HG03139 (cell line): Measurements from ENCODE around the gene TTC38.

Experiments
- ATAC-seq: cut with Tn5 transposase; IDR thresholded peaks from one replicate; pipeline ENCODE4 v1.9.1; 2021; ENCODE audit not compliant: unreplicated experiment

The TTC38 gene

GRCh38 chr22:46275455-46276122 is 7.8 kb downstream of the TTC38 start:
- ATAC-seq: no peak

DNA sequence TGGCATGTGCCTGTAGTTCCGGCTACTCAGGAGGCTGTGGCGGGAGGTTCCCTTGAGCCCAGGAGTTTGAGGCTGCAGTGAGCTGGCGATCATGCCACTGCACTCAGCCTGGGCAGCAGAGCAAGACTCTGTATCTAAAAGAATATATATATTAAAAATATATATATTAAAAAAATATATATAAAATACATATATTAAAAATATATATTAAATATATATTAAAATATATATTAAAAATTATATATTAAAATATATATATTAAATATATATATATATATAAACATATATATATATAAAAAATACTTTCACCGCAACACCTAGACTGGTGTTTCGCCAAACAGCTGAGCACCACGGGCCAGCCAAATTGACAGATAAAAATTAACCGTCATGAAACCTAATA is 8.8 kb downstream of the TTC38 start:
- no peak for ATAC-seq

- no peak for ATAC-seq
Measured at GRCh38 chr22:46278656-46279645, 11.1 kb downstream of the TTC38 start.

GRCh38 chr22:46280063-46280817 is 12.4 kb downstream of the TTC38 start:
- ATAC-seq: no peak

DNA sequence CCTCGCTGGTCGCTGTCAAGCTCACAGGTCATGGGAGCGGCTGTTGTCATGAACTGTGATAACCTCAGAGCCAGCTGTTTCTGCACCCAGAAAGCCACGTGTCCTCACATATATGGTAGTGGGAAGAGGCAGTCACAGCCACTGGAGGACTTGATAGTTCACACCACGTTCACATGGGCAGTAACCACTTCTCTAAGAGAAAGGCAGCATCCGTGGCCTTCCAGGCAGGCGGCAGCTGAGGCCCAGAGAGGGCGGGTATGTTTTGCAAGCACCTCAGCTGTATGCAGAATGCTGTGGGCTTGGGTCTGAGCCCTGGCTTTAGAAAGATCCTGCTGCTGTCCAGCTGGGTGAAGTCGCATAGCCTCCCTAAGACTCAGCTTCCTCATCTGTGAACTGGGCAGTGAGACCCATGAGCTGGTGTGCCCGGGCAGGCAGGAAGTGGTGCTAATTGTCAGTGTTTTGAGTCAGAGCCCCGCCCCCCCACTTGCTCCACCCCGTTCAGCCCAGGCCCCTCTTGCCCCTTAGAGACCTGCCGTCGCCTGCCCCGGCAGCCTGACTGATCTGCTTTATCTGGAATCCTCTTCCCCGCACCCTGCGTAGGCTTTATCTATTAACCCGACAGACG is 13.3 kb downstream of the TTC38 start:
- no peak for ATAC-seq

DNA sequence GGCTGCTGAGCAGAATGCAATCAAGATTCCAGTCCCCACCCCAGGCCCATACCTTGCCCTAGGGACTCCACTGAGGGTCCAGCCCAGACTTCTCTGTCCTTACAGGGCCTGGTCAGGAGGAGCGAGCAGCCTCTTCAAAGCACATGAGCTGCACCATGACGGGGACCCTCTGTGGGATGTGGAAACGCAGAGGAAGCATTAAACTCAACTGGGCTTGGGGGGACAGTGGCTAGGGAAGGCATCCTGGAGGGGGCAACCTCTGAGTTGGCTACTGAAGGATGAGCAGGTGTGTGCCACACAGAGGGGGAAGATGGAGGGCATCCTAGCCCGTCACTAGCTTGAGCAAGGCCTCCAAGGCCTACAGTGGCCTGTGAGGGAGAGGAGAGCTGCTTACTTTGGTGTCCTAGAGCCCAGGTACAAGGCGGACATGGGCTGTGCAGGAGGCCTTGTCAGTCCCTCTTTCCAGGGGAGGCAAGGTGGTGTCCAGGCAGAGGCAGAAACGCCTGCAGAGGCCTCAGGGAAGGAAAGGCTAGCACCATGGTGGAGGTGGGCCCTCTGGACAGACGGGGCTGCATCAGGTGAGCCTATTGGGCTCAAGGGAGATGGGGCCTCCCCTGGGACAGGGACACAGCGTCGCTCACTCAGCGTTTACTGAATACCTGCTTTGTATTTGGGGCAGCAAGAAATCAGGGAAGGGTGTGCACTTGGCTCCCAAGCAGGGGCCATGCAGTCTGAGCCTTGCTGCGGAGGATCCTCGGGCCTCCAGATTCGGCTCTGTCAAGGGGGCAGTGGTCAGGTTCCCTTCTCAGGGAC is 14.3 kb downstream of the TTC38 start:
- ATAC-seq: no peak

- ATAC-seq: no peak
Measured at GRCh38 chr22:46286006-46286405, 18.2 kb downstream of the TTC38 start.

DNA sequence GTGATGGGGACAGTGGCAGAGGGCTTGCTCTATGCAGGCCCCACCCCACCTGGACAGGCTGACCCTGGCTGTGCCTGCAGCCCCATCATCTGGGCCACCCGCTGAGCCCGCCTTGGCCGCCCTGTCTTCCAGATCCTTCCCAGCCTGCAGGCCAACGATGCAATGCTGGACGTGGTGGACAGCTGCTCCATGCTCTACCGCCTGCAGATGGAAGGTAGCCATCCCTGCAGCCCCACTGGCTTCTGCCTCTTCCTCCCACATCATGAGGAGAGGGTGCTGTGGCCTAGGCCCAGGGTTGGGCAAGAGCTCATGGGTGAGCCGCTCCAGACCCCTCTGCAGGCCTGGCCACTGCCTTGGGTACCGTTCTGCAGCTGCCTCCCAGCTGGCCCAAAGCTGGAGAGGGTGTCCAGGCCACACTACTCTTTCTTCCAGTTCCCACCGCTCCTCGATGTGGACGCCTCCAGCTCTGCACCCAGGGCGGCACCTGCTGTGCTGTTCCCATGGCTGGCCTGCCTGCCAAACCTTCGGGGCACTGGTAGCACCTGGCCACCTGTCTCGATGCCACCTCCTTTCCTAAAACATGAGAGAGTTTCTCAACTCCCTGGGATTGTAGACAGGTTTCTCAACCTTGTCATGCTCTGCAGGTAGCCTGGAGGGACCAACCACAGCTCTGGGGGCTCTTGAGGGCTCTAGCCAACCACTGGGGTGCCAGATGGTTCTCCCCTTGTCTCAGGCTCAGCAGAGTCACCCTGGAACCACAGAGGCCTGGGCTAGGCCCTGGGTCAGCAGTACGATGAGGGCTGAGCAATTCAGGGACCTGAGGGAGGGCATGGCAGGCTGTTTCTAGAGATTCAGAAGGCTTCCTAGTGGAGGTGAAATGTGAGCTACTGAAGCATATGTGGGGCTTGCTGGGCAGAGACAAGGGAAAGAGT is 19.4 kb downstream of the TTC38 start:
- no peak for ATAC-seq

- no peak for ATAC-seq
Measured at GRCh38 chr22:46287873-46288751, 20.3 kb downstream of the TTC38 start.

DNA sequence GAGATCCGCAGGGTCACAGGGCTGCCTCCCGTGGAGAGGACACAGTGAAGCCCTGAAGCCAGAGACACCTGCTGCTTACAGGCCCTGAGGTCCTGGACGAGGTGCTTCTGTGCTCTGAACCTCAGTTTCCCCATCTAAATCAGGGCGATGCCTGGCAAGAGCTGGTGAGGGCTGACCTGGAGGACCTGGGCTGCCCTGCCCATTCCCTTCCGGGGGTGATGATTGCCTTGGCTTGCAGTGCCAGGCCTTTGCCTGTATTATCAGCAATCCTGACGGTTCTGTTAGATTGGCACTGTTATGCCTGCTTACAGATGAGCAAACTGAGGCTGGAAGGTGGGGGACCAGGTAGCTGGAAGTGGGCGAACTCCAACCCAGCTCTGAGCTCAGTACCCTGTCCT is 21.0 kb downstream of the TTC38 start:
- no peak for ATAC-seq

- no peak for ATAC-seq
Measured at GRCh38 chr22:46289244-46289891, 21.6 kb downstream of the TTC38 start.

GRCh38 chr22:46290121-46290842 is 22.5 kb downstream of the TTC38 start:
- no peak for ATAC-seq

DNA sequence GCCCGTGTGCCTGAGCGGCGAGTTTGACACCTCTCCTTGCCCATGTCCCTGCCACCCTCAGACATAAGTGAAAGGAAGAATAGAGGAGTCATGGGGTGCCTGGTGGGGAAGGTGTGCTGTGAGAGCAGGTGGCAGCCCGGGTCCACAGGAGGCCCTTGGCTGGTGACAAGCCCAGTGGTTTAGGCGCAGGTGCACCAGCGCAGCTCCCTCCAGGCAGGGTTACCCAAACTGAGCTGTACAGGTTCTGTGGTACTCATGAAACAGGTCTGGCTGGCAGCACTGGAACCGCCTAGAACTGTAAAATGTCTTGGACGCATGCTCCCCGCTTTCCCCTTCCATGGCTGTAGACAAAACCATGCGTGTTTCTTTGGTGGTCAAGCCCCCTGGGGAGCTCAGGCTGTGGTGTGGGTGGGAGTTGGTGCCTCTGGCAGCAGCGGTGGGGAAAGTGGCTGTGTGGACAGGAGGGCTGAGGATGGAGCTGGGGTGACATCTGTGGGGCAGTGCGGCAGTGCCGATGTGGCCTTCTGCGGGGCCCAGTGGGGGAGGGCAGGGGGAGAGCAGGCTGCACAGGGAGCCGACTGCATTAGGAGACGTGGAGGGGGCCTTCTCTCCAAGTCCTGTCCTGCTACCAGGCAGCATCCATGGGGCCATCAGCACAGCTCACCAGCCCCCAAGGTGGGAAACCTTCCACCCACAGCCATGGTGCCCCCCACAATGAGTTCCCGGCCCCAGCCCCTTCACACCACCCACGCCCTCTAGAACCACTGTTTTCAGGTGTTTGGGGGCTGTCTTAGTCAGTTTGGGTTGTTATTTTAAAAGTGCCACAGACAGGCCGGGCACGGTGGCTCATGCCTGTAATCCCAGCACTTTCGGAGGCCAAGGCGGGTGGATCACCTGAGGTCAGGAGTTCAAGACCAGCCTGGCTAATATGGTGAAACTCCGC is 23.3 kb downstream of the TTC38 start:
- ATAC-seq: no peak

DNA sequence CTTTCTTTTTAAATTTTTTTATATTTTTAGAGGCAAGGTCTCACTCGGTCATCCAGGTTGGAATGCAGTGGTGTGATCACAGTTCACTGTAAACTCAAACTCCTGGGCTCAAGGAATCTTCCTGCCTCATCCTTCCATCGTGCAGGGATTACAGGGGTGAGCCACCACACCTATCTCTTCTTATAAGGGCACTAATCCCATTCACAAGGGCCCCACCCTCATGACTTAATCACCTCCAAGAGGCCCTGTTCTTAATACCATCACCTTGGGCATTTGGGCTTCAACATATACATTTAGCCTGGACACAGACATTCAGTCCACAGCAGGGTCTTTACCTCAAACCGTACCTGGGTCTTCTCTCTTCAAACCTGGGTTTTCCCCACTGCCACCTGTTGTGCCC is 24.4 kb downstream of the TTC38 start:
- no peak for ATAC-seq

DNA sequence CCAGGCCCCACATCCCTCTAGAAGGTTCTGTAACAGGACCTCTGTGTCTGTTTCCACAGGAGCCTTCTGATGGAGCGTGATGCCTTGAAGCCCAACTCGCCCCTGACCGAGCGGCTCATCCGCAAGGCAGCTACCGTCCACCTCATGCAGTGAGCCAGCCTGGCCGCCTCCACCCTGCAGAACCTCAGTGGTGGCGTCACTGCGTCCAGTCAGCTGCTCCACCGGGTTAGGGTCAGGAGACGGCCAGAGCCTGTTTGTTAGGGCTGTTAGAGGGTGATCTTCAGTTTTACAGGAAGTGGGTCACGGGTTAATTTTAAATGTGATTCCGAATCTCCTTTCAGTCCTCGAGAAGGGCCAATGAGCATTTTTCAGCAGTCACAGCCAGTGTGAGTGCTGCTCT is 24.9 kb downstream of the TTC38 start:
- ATAC-seq: no peak
